MCF 10A (cell line): Measurements from ENCODE around the gene BNC2. TPM values are rescaled to one million over a fixed set of nuclear protein-coding genes. Genes with fewer than 3 reads are reported as not detected.
"Not testable (repeated sequence)": the region's sequence is repeated elsewhere in the genome, so short reads cannot be mapped to it uniquely, and the experiment has no call there.

Source experiments
- BruUV-seq: library from RNA; stranded (reverse); fragments of 400-500 nt; replicated peaks from 2 replicates; lab custom pipeline; 2021; lab: Mats Ljungman, UMichigan
- CTCF ChIA-PET: fragments of 300-600 bp; sonication (Branson Sonifier 250); formaldehyde crosslinking; extraction: SDS; loops from one replicate; lab custom pipeline; 2021; ENCODE audit warnings: antibody characterized with exemption, inconsistent platforms; lab: Yijun Ruan, JAX
- POLR2A ChIA-PET: fragments of 300-600, 350-650 bp; sonication (Branson Sonifier 250); formaldehyde crosslinking; extraction: SDS; loops from one replicate; lab custom pipeline; 2020; ENCODE audit warnings: antibody characterized with exemption, inconsistent platforms; lab: Yijun Ruan, JAX
- DNase-seq: peaks from one replicate; pipeline ENCODE4 v3.0.0-alpha.2; 2018; ENCODE audit not compliant: unreplicated experiment
- H3K27ac Mint-ChIP-seq: one replicate; pipeline ENCODE4 v1.8.0; 2022; ENCODE audit warnings: mild to moderate bottlenecking, low read depth, mixed read lengths; ENCODE audit not compliant: unreplicated experiment
- H3K27me3 Mint-ChIP-seq: one replicate; pipeline ENCODE4 v1.8.0; 2022; ENCODE audit warnings: mixed read lengths; ENCODE audit not compliant: insufficient read depth, unreplicated experiment
- H3K36me3 Mint-ChIP-seq: one replicate; pipeline ENCODE4 v1.8.0; 2022; ENCODE audit warnings: mild to moderate bottlenecking, moderate library complexity, mixed read lengths; ENCODE audit not compliant: insufficient read depth, unreplicated experiment
- H3K4me1 Mint-ChIP-seq: one replicate; pipeline ENCODE4 v1.8.0; 2022; ENCODE audit warnings: mixed read lengths; ENCODE audit not compliant: insufficient read depth, unreplicated experiment
- H3K4me3 Mint-ChIP-seq: one replicate; pipeline ENCODE4 v1.8.0; 2022; ENCODE audit warnings: mild to moderate bottlenecking, moderate library complexity, mixed read lengths; ENCODE audit not compliant: unreplicated experiment
- H3K9me3 Mint-ChIP-seq: one replicate; pipeline ENCODE4 v1.8.0; 2022; ENCODE audit warnings: mixed read lengths; ENCODE audit not compliant: unreplicated experiment
- intact Hi-C: fragments of 100-400 bp; cut with micrococcal nuclease; formaldehyde crosslinking; loops from 2 replicates; pipeline ENCODE4 v1.14.1; 2022
- total RNA-seq: library from RNA; stranded (reverse); gene quantifications from 2 replicates; pipeline ENCODE4 v1.2.3, GENCODE V29; 2022
- TF ChIP-seq, protein P1 (sequence below): fragments of 200-600 bp; IDR thresholded peaks from one replicate; pipeline ENCODE4 v1.8.0; 2022; ENCODE audit warnings: antibody characterized with exemption, mild to moderate bottlenecking; ENCODE audit not compliant: unreplicated experiment

The BNC2 gene
- total RNA-seq, 1 experiment from 2014 or later: not detected

DNA sequence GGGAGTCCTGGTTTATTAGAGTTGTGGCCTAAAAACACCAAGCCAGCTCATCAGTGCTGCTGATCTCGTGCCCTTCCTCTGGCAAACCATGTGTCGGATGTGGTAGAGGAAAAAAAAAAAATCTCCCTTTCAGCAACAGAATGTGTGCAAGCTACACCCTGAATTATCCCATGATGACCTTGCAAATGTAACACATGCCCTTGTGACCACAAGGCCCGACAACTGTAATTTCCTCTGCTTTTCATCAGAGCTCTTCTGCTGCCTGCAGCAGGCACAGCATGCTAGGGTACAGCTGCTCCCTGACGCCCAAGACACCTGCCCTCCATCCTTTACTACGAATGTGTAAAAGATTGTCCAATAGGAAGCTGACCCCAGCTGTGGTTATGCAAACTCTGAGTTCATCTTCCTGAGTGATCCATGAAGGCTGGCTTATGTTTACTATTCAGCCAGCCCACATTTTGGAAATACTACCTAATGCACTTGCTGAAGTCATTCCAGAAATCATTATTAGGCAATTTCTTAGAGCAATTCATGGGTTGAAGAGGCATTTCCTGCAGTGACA lies 14.6 kb upstream of the BNC2 start:
- H3K9me3 Mint-ChIP-seq: no peaks in the 10 kb centered on the region

DNA sequence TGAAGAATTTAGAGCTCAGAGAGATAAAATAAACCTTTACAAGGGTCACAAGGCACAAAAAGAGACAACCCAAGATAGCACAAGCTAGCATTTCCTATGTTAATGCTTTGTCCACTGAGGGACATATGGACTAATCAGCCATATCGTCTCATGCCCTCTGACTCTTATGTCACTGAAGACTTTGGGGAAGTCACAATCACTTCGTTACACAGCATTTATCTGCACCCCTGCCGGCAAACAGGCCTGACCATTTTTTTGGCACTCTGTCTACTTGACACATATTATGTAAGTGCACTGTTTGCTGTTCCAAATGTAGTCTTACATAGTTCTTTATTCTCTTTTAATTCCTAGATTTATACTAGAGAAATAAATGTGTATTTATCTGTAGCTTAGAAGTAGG lies 13.9 kb upstream of the BNC2 start:
- POLR2A ChIA-PET: interaction anchor here (0.6 kb wide), 1 partner anchor 59 kb away, joined by 3 read pairs; no protein-coding TSS in a partner anchor

More for the DNA sequence above, 14.6 kb upstream of the BNC2 start:
- ChIA-PET CTCF (interaction anchor here (0.6 kb wide), 1 partner anchor 762 kb away, joined by 4 read pairs; no protein-coding TSS in a partner anchor), POLR2A (no interaction called here)
- no peaks in the 10 kb centered on the region for H3K4me1 Mint-ChIP-seq
- TF ChIP-seq, protein P1, sequence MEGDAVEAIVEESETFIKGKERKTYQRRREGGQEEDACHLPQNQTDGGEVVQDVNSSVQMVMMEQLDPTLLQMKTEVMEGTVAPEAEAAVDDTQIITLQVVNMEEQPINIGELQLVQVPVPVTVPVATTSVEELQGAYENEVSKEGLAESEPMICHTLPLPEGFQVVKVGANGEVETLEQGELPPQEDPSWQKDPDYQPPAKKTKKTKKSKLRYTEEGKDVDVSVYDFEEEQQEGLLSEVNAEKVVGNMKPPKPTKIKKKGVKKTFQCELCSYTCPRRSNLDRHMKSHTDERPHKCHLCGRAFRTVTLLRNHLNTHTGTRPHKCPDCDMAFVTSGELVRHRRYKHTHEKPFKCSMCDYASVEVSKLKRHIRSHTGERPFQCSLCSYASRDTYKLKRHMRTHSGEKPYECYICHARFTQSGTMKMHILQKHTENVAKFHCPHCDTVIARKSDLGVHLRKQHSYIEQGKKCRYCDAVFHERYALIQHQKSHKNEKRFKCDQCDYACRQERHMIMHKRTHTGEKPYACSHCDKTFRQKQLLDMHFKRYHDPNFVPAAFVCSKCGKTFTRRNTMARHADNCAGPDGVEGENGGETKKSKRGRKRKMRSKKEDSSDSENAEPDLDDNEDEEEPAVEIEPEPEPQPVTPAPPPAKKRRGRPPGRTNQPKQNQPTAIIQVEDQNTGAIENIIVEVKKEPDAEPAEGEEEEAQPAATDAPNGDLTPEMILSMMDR: no peak
- intact Hi-C loops: no loop called here
- no TSS peak for BruUV-seq
- H3K27me3 Mint-ChIP-seq: no peaks in the 10 kb centered on the region
- H3K36me3 Mint-ChIP-seq: no peaks in the 10 kb centered on the region
- H3K27ac Mint-ChIP-seq: no peak overlapping the region
- no peak for DNase-seq
- H3K4me3 Mint-ChIP-seq: no peak overlapping the region

DNA sequence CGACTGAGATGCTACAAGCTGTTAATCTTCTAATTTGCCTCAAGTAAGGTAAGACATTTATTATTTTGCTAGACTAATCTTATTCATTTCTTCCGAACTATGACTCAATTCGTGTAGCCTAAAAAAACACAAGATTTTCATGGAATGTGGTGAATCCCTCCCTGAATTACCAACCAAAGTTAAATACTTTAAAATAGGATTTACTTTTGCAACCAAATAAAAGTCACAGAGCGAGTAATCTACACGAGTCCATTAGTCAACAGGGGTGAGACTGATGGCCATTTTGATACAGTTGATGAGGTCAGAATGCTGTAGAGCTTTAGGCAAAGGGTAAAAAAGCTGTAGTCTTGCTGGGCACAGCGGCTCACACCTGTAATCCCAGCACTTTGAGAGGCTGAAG lies 13.1 kb upstream of the BNC2 start:
- DNase-seq: no peak
- intact Hi-C loops: no loop called here
- H3K36me3 Mint-ChIP-seq: no peaks in the 10 kb centered on the region
- POLR2A ChIA-PET: no interaction called here
- no peaks in the 10 kb centered on the region for H3K27me3 Mint-ChIP-seq
- no peak overlapping the region for H3K27ac Mint-ChIP-seq
- CTCF ChIA-PET: interaction anchor here (0.7 to 1.1 kb wide), 3 partner anchors 10 to 329 kb away, joined by 3 to 5 read pairs (median 3); no protein-coding TSS in a partner anchor
- TF ChIP-seq, protein P1: no peak
- H3K4me3 Mint-ChIP-seq: no peak overlapping the region
- BruUV-seq: no TSS peak
- H3K9me3 Mint-ChIP-seq: no peaks in the 10 kb centered on the region
- H3K4me1 Mint-ChIP-seq: no peaks in the 10 kb centered on the region

More for the DNA sequence above, 13.9 kb upstream of the BNC2 start:
- Mint-ChIP-seq H3K27me3 (no peaks in the 10 kb centered on the region), H3K4me3 (no peak overlapping the region), H3K36me3 (no peaks in the 10 kb centered on the region), H3K9me3 (no peaks in the 10 kb centered on the region), H3K4me1 (no peaks in the 10 kb centered on the region), H3K27ac (no peak overlapping the region)
- TF ChIP-seq, protein P1: no peak
- intact Hi-C loops: no loop called here
- no TSS peak for BruUV-seq
- CTCF ChIA-PET: interaction anchor here (0.7 to 0.8 kb wide), 2 partner anchors 11 to 15 kb away, joined by 3 read pairs; no protein-coding TSS in a partner anchor
- DNase-seq: no peak

DNA sequence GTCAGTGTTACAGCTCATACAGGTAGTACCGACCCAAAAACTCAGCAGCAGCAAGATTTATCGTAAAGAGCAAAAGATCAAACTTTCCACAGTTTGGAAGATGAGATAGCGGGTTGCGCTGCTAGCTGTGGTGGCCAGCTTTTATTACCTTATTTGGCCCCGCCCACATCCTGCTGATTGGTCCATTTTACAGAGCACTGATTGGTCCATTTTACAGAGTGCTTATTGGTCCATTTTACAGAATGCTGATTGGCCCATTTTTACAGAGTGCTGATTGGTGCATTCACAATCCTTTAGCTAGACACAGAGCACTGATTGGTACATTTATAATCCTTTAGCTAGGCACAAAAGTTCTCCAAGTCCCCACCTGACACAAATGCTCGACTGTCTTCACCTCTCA lies 12.0 kb upstream of the BNC2 start:
- CTCF ChIA-PET: interaction anchor here (0.6 to 1.1 kb wide), 2 partner anchors 223 to 328 kb away, joined by 3 to 5 read pairs; no protein-coding TSS in a partner anchor
- H3K4me3 Mint-ChIP-seq, H3K9me3 Mint-ChIP-seq, H3K27ac Mint-ChIP-seq, H3K4me1 Mint-ChIP-seq, DNase-seq, BruUV-seq, H3K27me3 Mint-ChIP-seq, H3K36me3 Mint-ChIP-seq, POLR2A ChIA-PET, intact Hi-C loops: not testable (repeated sequence)
